A549 (cell line): ENCODE results near the gene SPG21. TPM values are rescaled to one million over a fixed set of nuclear protein-coding genes. Genes with fewer than 3 reads are reported as not detected.

ENCODE experiments used
- ATAC-seq, 2 experiments: fragments of 200-7000 bp in 1 of 2; fragments of >200 bp in 1 of 2; cut with Nextera tagmentation in 1 of 2; cut with Tn5 transposase in 1 of 2; 3 replicates each; pipeline versions ENCODE4 v1.8.0 to v1.9.1; 2018 to 2020; ENCODE audit warnings: mild to moderate bottlenecking in 1 of 2, moderate library complexity in 1 of 2
- CTCF ChIA-PET: fragments of 300-600 bp; sonication (Branson Sonifier 250); formaldehyde crosslinking; extraction: SDS; loops from one replicate; lab custom pipeline; 2021; ENCODE audit warnings: antibody characterized with exemption, inconsistent platforms; lab: Yijun Ruan, JAX
- POLR2A ChIA-PET: fragments of 350-600 bp; formaldehyde crosslinking; extraction: SDS; loops from one replicate; lab custom pipeline; 2021; ENCODE audit warnings: antibody characterized with exemption, inconsistent platforms; lab: Yijun Ruan, JAX
- DNase-seq, 2 experiments: peaks; one replicate each; pipeline versions ENCODE4 v3.0.0 to v3.0.0-alpha.2; 2011 to 2016; ENCODE audit warnings: low read depth in 1 of 2, low spot score in 1 of 2
- FAIRE-seq: peaks from 2 replicates; lab custom pipeline; 2011; peaks lifted over from hg19 to GRCh38; lab: Jason Lieb, UNC
- H3K27ac ChIP-seq, 2 experiments: fragments of >200 bp; sonication (Bioruptor Twin); formaldehyde crosslinking; 3 replicates each; pipeline ENCODE4 v1.5.1; 2016 to 2017
- H3K4me1 ChIP-seq: fragments of >200 bp; sonication (Bioruptor Twin); formaldehyde crosslinking; 3 replicates; pipeline ENCODE4 v1.6.1; 2016
- H3K4me2 ChIP-seq: fragments of >200 bp; sonication (Bioruptor Twin); formaldehyde crosslinking; 3 replicates; pipeline ENCODE4 v1.6.1; 2016
- H3K4me3 ChIP-seq: fragments of >200 bp; sonication (Bioruptor Twin); formaldehyde crosslinking; 3 replicates; pipeline ENCODE4 v1.5.1; 2016
- H3K9me3 ChIP-seq: fragments of >200 bp; sonication (Bioruptor Twin); formaldehyde crosslinking; 3 replicates; pipeline ENCODE4 v1.6.1; 2016
- BHLHE40 ChIP-seq: IDR thresholded peaks from 2 replicates; pipeline ENCODE4 v1.6.1; 2012; ENCODE audit warnings: low read depth, low read length, inconsistent platforms
- CHD2 ChIP-seq: fragments of 150-350 bp; IDR thresholded peaks from 2 replicates; pipeline ENCODE4 v1.6.1; 2014; ENCODE audit warnings: low read length; ENCODE audit not compliant: partially characterized antibody
- ELK1 ChIP-seq: fragments of 150-350 bp; IDR thresholded peaks from 2 replicates; pipeline ENCODE4 v1.6.1; 2014; ENCODE audit warnings: low read depth, mild to moderate bottlenecking, low read length
- FOSL2 ChIP-seq, 2 experiments: fragments of 450-650 bp in 1 of 2; fragments of >200 bp in 1 of 2; sonication (Bioruptor Twin) in 1 of 2; formaldehyde crosslinking; IDR thresholded peaks; 2 replicates each; pipeline versions ENCODE4 v1.5.0 to v1.6.1; 2016 to 2020; ENCODE audit warnings: mild to moderate bottlenecking in 1 of 2, moderate library complexity in 1 of 2
- GATA3 ChIP-seq: IDR thresholded peaks from 2 replicates; pipeline ENCODE4 v1.6.1; 2012; ENCODE audit warnings: borderline replicate concordance
- HDAC2 ChIP-seq: fragments of 200-600 bp; sonication (generic); IDR thresholded peaks from 2 replicates; pipeline ENCODE4 v1.6.1; 2016
- HOXB13 ChIP-seq: fragments of 250-450 bp; sonication (Bioruptor Pico); IDR thresholded peaks from 2 replicates; pipeline ENCODE4 v1.5.0; 2020; ENCODE audit warnings: low read depth, mild to moderate bottlenecking, moderate library complexity
- HOXB5 ChIP-seq: fragments of 250-450 bp; sonication (Bioruptor Pico); IDR thresholded peaks from 2 replicates; pipeline ENCODE4 v1.5.0; 2020; ENCODE audit warnings: mild to moderate bottlenecking, moderate library complexity
- KDM1A ChIP-seq: fragments of 200-600 bp; sonication (generic); IDR thresholded peaks from 2 replicates; pipeline ENCODE4 v1.6.1; 2016; ENCODE audit warnings: low read depth, mild to moderate bottlenecking
- KDM5A ChIP-seq: fragments of 200-600 bp; sonication (generic); IDR thresholded peaks from 2 replicates; pipeline ENCODE4 v1.6.1; 2016; ENCODE audit warnings: antibody characterized with exemption, mild to moderate bottlenecking
- MYC ChIP-seq: IDR thresholded peaks from 2 replicates; pipeline ENCODE4 v1.6.1; 2012; ENCODE audit warnings: mild to moderate bottlenecking, inconsistent platforms, low read length, improper control_type of control experiment, borderline replicate concordance
- NR3C1 ChIP-seq: fragments of >200 bp; sonication (Bioruptor Twin); formaldehyde crosslinking; IDR thresholded peaks from 3 replicates; pipeline ENCODE4 v1.6.1; 2017
- PHF8 ChIP-seq: fragments of 200-600 bp; sonication (generic); IDR thresholded peaks from 2 replicates; pipeline ENCODE4 v1.6.1; 2016; ENCODE audit warnings: low read depth, mild to moderate bottlenecking, antibody characterized with exemption, moderate library complexity, borderline replicate concordance
- POLR2AphosphoS2 ChIP-seq: conservative IDR thresholded peaks from 2 replicates; pipeline ENCODE4 v1.6.1; 2012; ENCODE audit warnings: low read length, improper control_type of control experiment, inconsistent platforms
- RAD21 ChIP-seq, 2 experiments: fragments of >200 bp in 1 of 2; sonication (Bioruptor Twin) in 1 of 2; formaldehyde crosslinking in 1 of 2; IDR thresholded peaks in 1 of 2; conservative IDR thresholded peaks in 1 of 2; 2 replicates in 1 of 2; 3 replicates in 1 of 2; pipeline ENCODE4 v1.6.1; 2012 to 2018; ENCODE audit warnings: inconsistent platforms in 1 of 2
- REST ChIP-seq: fragments of 200-600 bp; sonication (generic); IDR thresholded peaks from 2 replicates; pipeline ENCODE4 v1.6.1; 2016; ENCODE audit warnings: antibody characterized with exemption, mild to moderate bottlenecking, moderate library complexity
- SREBF2 ChIP-seq: fragments of 450-650 bp; IDR thresholded peaks from 2 replicates; pipeline ENCODE4 v1.6.1; 2014; ENCODE audit warnings: mild to moderate bottlenecking, moderate library complexity
- WGBS: methylation state at CpG from one replicate; pipeline ENCODE4 v1.1.6; 2017; ENCODE audit errors: missing lambda C conversion rate; 5-methylcytosine and 5-hydroxymethylcytosine counted together
- polyA plus RNA-seq, 4 experiments: library from polyadenylated mRNA; depleted of rRNA in 3 of 4; stranded (reverse); fragments of >200 nt; fragmentation: RNase III in 1 of 4; extraction: RNeasy Plus Mini Kit Qiagen cat#74134 plus additional on column Dnase treatment in 1 of 4; gene quantifications; 2 replicates in 3 of 4; 3 replicates in 1 of 4; pipeline ENCODE4 v1.2.3, GENCODE V29; 2011 to 2017

Gene SPG21
- polyA plus RNA-seq, 2 of the 4 experiments (the other 2 are of a cell fraction), result 117 to 155 TPM

DNA sequence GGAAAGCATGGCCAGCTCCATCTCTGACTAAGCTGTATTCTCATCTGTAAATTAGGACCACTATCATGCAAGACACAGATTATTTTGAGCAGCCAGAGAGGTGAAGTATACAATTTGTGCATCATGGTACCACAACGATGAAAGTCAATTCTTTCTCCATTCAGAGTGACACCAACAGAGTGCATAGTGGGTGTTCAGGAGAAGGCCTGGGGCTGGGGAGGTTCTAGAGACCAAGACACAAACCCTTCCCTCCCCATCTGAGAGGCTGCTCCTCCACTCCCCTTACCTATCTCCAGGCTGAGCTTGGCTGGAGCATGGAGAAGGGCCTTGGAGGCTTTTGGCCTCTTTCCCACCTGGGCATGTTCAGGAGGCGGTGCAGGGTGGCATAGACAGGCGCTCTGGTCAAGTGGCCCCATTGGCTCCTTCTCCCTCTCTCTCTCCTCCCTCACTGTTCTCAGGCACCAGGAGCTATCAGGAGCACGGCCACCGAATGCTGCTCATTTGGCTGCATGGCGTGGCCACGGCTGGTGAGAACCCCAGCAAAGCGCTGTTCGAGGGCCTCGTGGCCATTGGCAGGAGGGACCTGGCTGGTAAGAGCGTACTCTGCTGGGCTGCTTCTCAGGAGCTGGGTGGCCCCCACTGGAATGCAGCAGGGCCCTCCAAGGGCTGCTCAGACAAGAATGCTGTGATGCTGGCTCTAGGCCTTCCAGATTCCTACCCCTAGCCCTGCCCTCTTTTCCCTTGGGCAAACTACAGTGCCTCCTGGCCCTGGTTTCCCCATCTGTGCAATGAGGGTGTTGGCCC lies 40.1 kb downstream of the SPG21 start:
- H3K4me2 ChIP-seq, result no peak overlapping the region
- 91% methylated on average over 11 of the region's 11 CpGs for WGBS

DNA sequence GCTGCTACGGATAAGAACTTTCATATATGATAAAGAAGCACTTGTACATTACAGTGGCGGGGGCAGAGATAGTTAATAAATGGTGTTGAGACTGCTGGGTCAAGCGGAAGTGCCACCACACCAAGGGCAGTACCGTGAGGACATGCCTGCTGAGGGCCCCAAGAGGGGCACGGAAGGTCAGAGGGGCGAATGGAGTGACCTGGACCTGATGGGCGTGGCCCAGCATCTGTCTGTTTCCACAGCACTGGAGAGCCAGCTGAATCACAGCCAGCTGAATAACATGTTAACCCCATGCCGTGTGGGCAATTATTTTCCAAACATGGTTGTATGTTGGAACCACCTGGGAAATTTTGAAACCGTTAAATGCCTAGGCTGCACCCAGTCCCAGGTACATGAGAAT lies 40.8 kb downstream of the SPG21 start:
- ATAC-seq, result peak; percentile 10 to 15; a peak in 2 of 6 replicates

More for the DNA sequence above, 40.1 kb downstream of the SPG21 start:
- Histone ChIP-seq H3K27ac (no peak overlapping the region), H3K4me1 (no peaks in the 10 kb centered on the region), H3K4me3 (no peak overlapping the region), H3K9me3 (peaks cover 2% of the 10 kb centered on the region; the same call in 1 of the 3 replicates)
- TF ChIP-seq POLR2AphosphoS2 (0 out of 2 replicates have a peak, but pooled peaks have one; percentile 45), HOXB5 (no peak)
- ATAC-seq, result peak; percentile 49 to 58; a peak in 4 of 6 replicates
- no peak for DNase-seq
- FAIRE-seq, result no peak
- ChIA-PET CTCF (interaction anchor here (0.6 to 1.2 kb wide), 4 partner anchors 38 to 114 kb away, joined by 3 read pairs; no protein-coding TSS in a partner anchor), POLR2A (interaction anchor here (0.6 kb wide), 1 partner anchor 235 kb away, joined by 3 read pairs; no protein-coding TSS in a partner anchor)

DNA sequence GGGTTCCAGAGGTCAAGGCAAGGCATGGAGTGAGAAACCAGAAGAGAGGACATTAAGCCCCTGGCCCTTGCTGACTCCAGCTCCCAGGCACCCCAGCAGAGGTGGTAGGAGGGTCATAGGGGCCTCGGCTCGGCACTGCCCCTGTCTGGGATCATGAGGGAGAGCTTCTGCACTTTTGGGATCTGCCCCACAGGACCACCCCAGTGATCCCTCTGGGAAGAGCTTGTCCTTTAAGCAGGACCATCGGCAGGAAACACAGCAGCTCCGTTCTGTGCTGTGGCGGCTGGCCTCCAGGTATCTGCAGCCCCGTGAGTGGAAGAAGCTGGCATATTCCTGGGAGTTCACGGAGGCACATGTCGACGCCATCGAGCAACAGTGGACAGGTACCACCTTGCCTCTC lies 42.5 kb downstream of the SPG21 start:
- Histone ChIP-seq H3K9me3 (no peaks in the 10 kb centered on the region), H3K27ac (no peak overlapping the region), H3K4me1 (no peaks in the 10 kb centered on the region), H3K4me3 (no peak overlapping the region), H3K4me2 (no peak overlapping the region)
- POLR2A ChIA-PET, result no interaction called here
- TF ChIP-seq HOXB13 (no peak), REST (no peak), GATA3 (no peak), ELK1 (no peak), FOSL2 (IDR thresholded peaks at IDR 0.05) (no peak), FOSL2 (CRISPR knock-in tag; IDR thresholded peaks at IDR 0.05) (no peak), SREBF2 (no peak)
- CTCF ChIA-PET, result interaction anchor here (0.7 kb wide), 1 partner anchor 9 kb away, joined by 3 read pairs; no protein-coding TSS in a partner anchor
- ATAC-seq, result peak in 1 of 2 experiments; percentile 12; a peak in 3 of 6 replicates
- DNase-seq, result no peak
- WGBS, result 83% methylated on average over 10 of the region's 10 CpGs
- no peak for FAIRE-seq

More for the DNA sequence above, 40.8 kb downstream of the SPG21 start:
- POLR2A ChIA-PET, result no interaction called here
- no peak for FAIRE-seq
- CTCF ChIA-PET, result interaction anchor here (0.7 to 1.2 kb wide), 3 partner anchors 38 to 115 kb away, joined by 3 read pairs; no protein-coding TSS in a partner anchor
- no peak overlapping the region for H3K27ac ChIP-seq
- H3K9me3 ChIP-seq, result no peaks in the 10 kb centered on the region
- WGBS, result 80% methylated on average over 9 of the region's 9 CpGs
- H3K4me2 ChIP-seq, result no peak overlapping the region
- H3K4me1 ChIP-seq, result no peaks in the 10 kb centered on the region
- TF ChIP-seq BHLHE40 (no peak), MYC (no peak), KDM5A (no peak), HDAC2 (no peak), ELK1 (no peak), NR3C1 (no peak), KDM1A (no peak), SREBF2 (no peak), RAD21 (conservative IDR thresholded peaks at IDR 0.05 in 1 of 2, IDR thresholded peaks at IDR 0.05 in 1 of 2) (no peak), PHF8 (no peak), CHD2 (no peak)
- TF ChIP-seq, all 56 proteins: peak for 0
- H3K4me3 ChIP-seq, result no peak overlapping the region
- DNase-seq, result no peak
